ENCODE measurements around the gene RAG1. TPM values are rescaled to one million over a fixed set of nuclear protein-coding genes. Genes with fewer than 3 reads are reported as not detected.

Gene RAG1
- total RNA-seq, 1 experiment from 2014 or later: 0.34 TPM

- DNase-seq (ENCODE audit: low spot score): no peak
These were observed 22.7 kb downstream of the RAG1 start for GRCh38 chr11:36590513-36590912.

- no peak for DNase-seq (ENCODE audit: low spot score)
These were observed 23.6 kb downstream of the RAG1 start for GRCh38 chr11:36591433-36591832.

GRCh38 chr11:36594316-36594989, 26.6 kb downstream of the RAG1 start, which contains the start of gene IFTAP:
IFTAP (plus strand) TSS chr11:36594502; CDS start chr11:36610104, 15,602 bp downstream.
- DNase-seq (ENCODE audit: low spot score): peak; percentile 92

GRCh38 chr11:36596880-36597279, 29.1 kb downstream of the RAG1 start:
- DNase-seq (ENCODE audit: low spot score): no peak

GRCh38 chr11:36598051-36598450, 30.2 kb downstream of the RAG1 start, which contains the start of gene RAG2:
RAG2 (minus strand) TSS chr11:36598236; CDS start chr11:36594168, 4,068 bp downstream.
- no peak for DNase-seq (ENCODE audit: low spot score)

- no peak for DNase-seq (ENCODE audit: low spot score)
These were observed 32.4 kb downstream of the RAG1 start for GRCh38 chr11:36600180-36600579.

- no peak for DNase-seq (ENCODE audit: low spot score)
These were observed 33.3 kb downstream of the RAG1 start for GRCh38 chr11:36601155-36601554.

- DNase-seq (ENCODE audit: low spot score): no peak
These were observed 34.3 kb downstream of the RAG1 start for GRCh38 chr11:36602135-36602534.

GRCh38 chr11:36605221-36606216, 37.7 kb downstream of the RAG1 start:
- DNase-seq (ENCODE audit: low spot score): no peak

- no peak for DNase-seq (ENCODE audit: low spot score)
These were observed 40.8 kb downstream of the RAG1 start for GRCh38 chr11:36608491-36609199.

- no peak for DNase-seq (ENCODE audit: low spot score)
These were observed 41.6 kb downstream of the RAG1 start for GRCh38 chr11:36609383-36609782.

GRCh38 chr11:36615826-36616225, 48.0 kb downstream of the RAG1 start:
- no peak for DNase-seq (ENCODE audit: low spot score)

- DNase-seq (ENCODE audit: low spot score): no peak
These were observed 49.9 kb downstream of the RAG1 start for GRCh38 chr11:36617543-36618362.

GRCh38 chr11:36618363-36619047, 50.7 kb downstream of the RAG1 start:
- no peak for DNase-seq (ENCODE audit: low spot score)

- DNase-seq (ENCODE audit: low spot score): no peak
These were observed 51.7 kb downstream of the RAG1 start for GRCh38 chr11:36619502-36619901.

GRCh38 chr11:36620246-36620645, 52.4 kb downstream of the RAG1 start:
- DNase-seq (ENCODE audit: low spot score): no peak

- peak; percentile 53 for DNase-seq (ENCODE audit: low spot score)
These were observed 54.8 kb downstream of the RAG1 start for GRCh38 chr11:36622431-36623136.

GRCh38 chr11:36623494-36623893, 55.7 kb downstream of the RAG1 start:
- no peak for DNase-seq (ENCODE audit: low spot score)

GRCh38 chr11:36627006-36627405, 59.2 kb downstream of the RAG1 start:
- DNase-seq (ENCODE audit: low spot score): no peak

- DNase-seq (ENCODE audit: low spot score): no peak
These were observed 59.7 kb downstream of the RAG1 start for GRCh38 chr11:36627471-36627870.

Measured in A172 (cell line).